HEK293 (cell line): ENCODE results near the gene HADHA.

ENCODE experiments used
- ELK4 ChIP-seq: IDR thresholded peaks from 2 replicates; pipeline ENCODE4 v1.6.1; 2011; ENCODE audit warnings: mild to moderate bottlenecking, low read depth, low read length, borderline replicate concordance
- GLI2 ChIP-seq: fragments of 450-650 bp; formaldehyde crosslinking; IDR thresholded peaks from 2 replicates; pipeline ENCODE4; 2017; ENCODE audit warnings: missing biosample characterization, missing genetic modification characterization, low read depth, borderline replicate concordance
- HIC1 ChIP-seq: fragments of 450-650 bp; formaldehyde crosslinking; IDR thresholded peaks from 2 replicates; pipeline ENCODE4 v1.5.1; 2016; ENCODE audit warnings: missing biosample characterization, missing genetic modification characterization
- HOXD13 ChIP-seq: sonication (generic); formaldehyde crosslinking; IDR thresholded peaks from 2 replicates; pipeline ENCODE4 v1.8.0; 2022; ENCODE audit warnings: missing genetic modification reagents, borderline replicate concordance
- RBAK ChIP-seq: fragments of 450-650 bp; formaldehyde crosslinking; IDR thresholded peaks from 2 replicates; pipeline ENCODE4 v1.5.1; 2016; ENCODE audit warnings: missing biosample characterization, missing genetic modification characterization
- SETDB1 ChIP-seq: IDR thresholded peaks from one replicate; pipeline ENCODE4 v1.6.1; 2017; ENCODE audit warnings: mild to moderate bottlenecking, low read length, moderate library complexity, mixed read lengths; ENCODE audit not compliant: insufficient read length
- SP3 ChIP-seq: fragments of 450-650 bp; formaldehyde crosslinking; IDR thresholded peaks from 2 replicates; pipeline ENCODE4 v1.5.1; 2016; ENCODE audit warnings: missing biosample characterization, missing genetic modification characterization
- WT1 ChIP-seq: fragments of 450-650 bp; formaldehyde crosslinking; IDR thresholded peaks from 2 replicates; pipeline ENCODE4 v1.5.1; 2016; ENCODE audit warnings: missing biosample characterization, missing genetic modification characterization
- ZBTB11 ChIP-seq: fragments of 450-650 bp; formaldehyde crosslinking; conservative IDR thresholded peaks from 2 replicates; pipeline ENCODE4 v1.5.1; 2016; ENCODE audit warnings: low read depth, missing biosample characterization, missing genetic modification characterization
- ZBTB44 ChIP-seq: fragments of 450-650 bp; IDR thresholded peaks from 2 replicates; pipeline ENCODE4 v1.5.1; 2018; ENCODE audit warnings: missing biosample characterization, mild to moderate bottlenecking, missing genetic modification characterization
- ZBTB7A ChIP-seq: fragments of 450-650 bp; formaldehyde crosslinking; IDR thresholded peaks from 2 replicates; pipeline ENCODE4 v1.5.1; 2016; ENCODE audit warnings: low read depth, missing biosample characterization, missing genetic modification characterization
- ZBTB8A ChIP-seq: fragments of 450-650 bp; formaldehyde crosslinking; IDR thresholded peaks from 2 replicates; pipeline ENCODE4 v1.5.1; 2016; ENCODE audit warnings: missing biosample characterization, missing genetic modification characterization
- ZFP37 ChIP-seq: fragments of 450-650 bp; formaldehyde crosslinking; IDR thresholded peaks from 2 replicates; pipeline ENCODE4 v1.5.1; 2016; ENCODE audit warnings: missing biosample characterization, missing genetic modification characterization
- ZNF155 ChIP-seq: fragments of 450-650 bp; formaldehyde crosslinking; IDR thresholded peaks from 2 replicates; pipeline ENCODE4 v1.5.1; 2016; ENCODE audit warnings: missing biosample characterization, missing genetic modification characterization
- ZNF169 ChIP-seq: fragments of 450-650 bp; formaldehyde crosslinking; IDR thresholded peaks from 2 replicates; pipeline ENCODE4 v1.5.1; 2016; ENCODE audit warnings: missing biosample characterization, missing genetic modification characterization
- ZNF18 ChIP-seq: fragments of 450-650 bp; formaldehyde crosslinking; IDR thresholded peaks from 2 replicates; pipeline ENCODE4 v1.5.1; 2016; ENCODE audit warnings: missing biosample characterization, missing genetic modification characterization
- ZNF2 ChIP-seq: fragments of 450-650 bp; formaldehyde crosslinking; IDR thresholded peaks from 2 replicates; pipeline ENCODE4 v1.5.1; 2016; ENCODE audit warnings: missing biosample characterization, missing genetic modification characterization
- ZNF211 ChIP-seq: fragments of 450-650 bp; formaldehyde crosslinking; IDR thresholded peaks from 2 replicates; pipeline ENCODE4 v1.5.1; 2016; ENCODE audit warnings: low read depth, missing biosample characterization, missing genetic modification characterization
- ZNF214 ChIP-seq: fragments of 450-650 bp; formaldehyde crosslinking; IDR thresholded peaks from 2 replicates; pipeline ENCODE4 v1.5.1; 2017; ENCODE audit warnings: missing biosample characterization, mild to moderate bottlenecking, missing genetic modification characterization, borderline replicate concordance
- ZNF248 ChIP-seq: fragments of 450-650 bp; formaldehyde crosslinking; IDR thresholded peaks from 2 replicates; pipeline ENCODE4 v1.5.1; 2017; ENCODE audit warnings: missing biosample characterization, missing genetic modification characterization
- ZNF280C ChIP-seq: fragments of 450-650 bp; formaldehyde crosslinking; IDR thresholded peaks from 2 replicates; pipeline ENCODE4 v1.5.1; 2016; ENCODE audit warnings: missing biosample characterization, missing genetic modification characterization
- ZNF501 ChIP-seq: fragments of 450-650 bp; formaldehyde crosslinking; IDR thresholded peaks from 2 replicates; pipeline ENCODE4 v1.5.1; 2016; ENCODE audit warnings: missing biosample characterization, missing genetic modification characterization
- ZNF521 ChIP-seq: fragments of 450-650 bp; formaldehyde crosslinking; IDR thresholded peaks from 2 replicates; pipeline ENCODE4 v1.5.1; 2017; ENCODE audit warnings: missing biosample characterization, mild to moderate bottlenecking, missing genetic modification characterization
- ZNF600 ChIP-seq: fragments of 450-650 bp; formaldehyde crosslinking; IDR thresholded peaks from 2 replicates; pipeline ENCODE4 v1.5.1; 2016; ENCODE audit warnings: missing biosample characterization, missing genetic modification characterization
- ZNF610 ChIP-seq: fragments of 450-650 bp; formaldehyde crosslinking; IDR thresholded peaks from 2 replicates; pipeline ENCODE4 v1.5.1; 2016; ENCODE audit warnings: missing biosample characterization, missing genetic modification characterization, borderline replicate concordance
- ZNF623 ChIP-seq: fragments of 450-650 bp; formaldehyde crosslinking; IDR thresholded peaks from 2 replicates; pipeline ENCODE4 v1.5.1; 2016; ENCODE audit warnings: missing biosample characterization, missing genetic modification characterization
- ZNF670 ChIP-seq: fragments of 450-650 bp; formaldehyde crosslinking; IDR thresholded peaks from 2 replicates; pipeline ENCODE4 v1.5.1; 2016; ENCODE audit warnings: missing biosample characterization, missing genetic modification characterization, low read depth

The HADHA gene

GRCh38 chr2:26244309-26245230, at the start of gene HADHA, which contains the start of gene HADHB (continued):
- TF ChIP-seq SP3 (peak; percentile 90), ZNF670 (tag by site-specific recombination) (no peak), ZNF600 (peak; percentile 85), ZFP37 (tag by site-specific recombination) (peak; percentile 32; the same call in 1 of the 2 replicates), ELK4 (no peak), ZNF501 (tag by site-specific recombination) (peak; percentile 75; the same call in 1 of the 2 replicates), ZBTB8A (tag by site-specific recombination) (peak; percentile 48; the same call in 1 of the 2 replicates), ZNF280C (no peak), ZBTB44 (tag by site-specific recombination) (peak; percentile 27; the same call in 1 of the 2 replicates), HOXD13 (CRISPR knock-in tag) (no peak), ZNF18 (tag by site-specific recombination) (no peak), GLI2 (no peak), ZNF521 (tag by site-specific recombination) (no peak), WT1 (tag by site-specific recombination) (no peak), ZNF169 (tag by site-specific recombination) (no peak), ZBTB7A (tag by site-specific recombination) (peak; percentile 11; the same call in 1 of the 2 replicates), SETDB1 (no peak), ZNF2 (tag by site-specific recombination) (peak; percentile 80), RBAK (tag by site-specific recombination) (no peak), ZNF155 (no peak), ZNF248 (tag by site-specific recombination) (no peak), ZNF610 (0 out of 2 replicates have a peak, but pooled peaks have one; percentile 13), ZNF623 (tag by site-specific recombination) (no peak), ZBTB11 (tag by site-specific recombination) (peak; percentile 33; the same call in 1 of the 2 replicates), ZNF214 (tag by site-specific recombination) (no peak), HIC1 (tag by site-specific recombination) (no peak), ZNF211 (tag by site-specific recombination) (no peak)
